Naive thymus-derived CD4-positive, alpha-beta T cell (primary cell): ENCODE data around the gene USP5. TPM values are rescaled to one million over a fixed set of nuclear protein-coding genes. Genes with fewer than 3 reads are reported as not detected.
A peak's percentile ranks its signal among the peaks of the same experiment; 100 is the strongest.

ENCODE experiments used
- ATAC-seq: fragments of 150-1000 bp; cut with Tn5 transposase; 2 replicates; pipeline ENCODE4 v1.10.0; 2021; ENCODE audit warnings: mild to moderate bottlenecking, moderate library complexity
- CTCF ChIA-PET: fragments of 350-600 bp; sonication (Branson Sonifier 250); formaldehyde crosslinking; loops from one replicate; lab custom pipeline; 2021; ENCODE audit warnings: antibody characterized with exemption; lab: Charles Lee
- POLR2A ChIA-PET: fragments of 350-600 bp; sonication (Branson Sonifier 250); formaldehyde crosslinking; loops from one replicate; lab custom pipeline; 2021; ENCODE audit warnings: antibody characterized with exemption, inconsistent platforms; lab: Charles Lee
- DNase-seq, 9 donors: peaks; one replicate each; pipeline versions ENCODE4 v3.0.0 to v3.0.0-alpha.2; 2020 to 2022; ENCODE audit warnings: mixed read lengths in 1 of 9
- H3K27ac ChIP-seq: one replicate; pipeline ENCODE4 v1.7.0; 2013; ENCODE audit warnings: mild to moderate bottlenecking, low read depth, low read length, moderate library complexity
- H3K27me3 ChIP-seq, 2 donors: one replicate each; pipeline ENCODE4 v1.7.0; 2013; ENCODE audit warnings: low read length in 2 of 2, mild to moderate bottlenecking in 2 of 2, moderate library complexity in 2 of 2; ENCODE audit not compliant: control insufficient read depth in 2 of 2, insufficient read depth in 2 of 2
- H3K36me3 ChIP-seq, 3 experiments: 1 replicate in 2 of 3; 2 replicates in 1 of 3; pipeline ENCODE4 v1.7.0; 2013; ENCODE audit warnings: low read length in 3 of 3, mild to moderate bottlenecking in 3 of 3, moderate library complexity in 1 of 3; ENCODE audit not compliant: insufficient read depth in 3 of 3, control insufficient read depth in 2 of 3
- H3K4me1 ChIP-seq, 2 donors: one replicate each; pipeline ENCODE4 v1.7.0; 2013; ENCODE audit warnings: low read length in 2 of 2, mild to moderate bottlenecking in 2 of 2, moderate library complexity in 1 of 2; ENCODE audit not compliant: control insufficient read depth in 2 of 2, insufficient read depth in 2 of 2
- H3K4me3 ChIP-seq: 2 replicates; pipeline ENCODE4 v1.7.0; 2013; ENCODE audit warnings: mild to moderate bottlenecking, low read length
- H3K9me3 ChIP-seq, 3 experiments: 1 replicate in 2 of 3; 2 replicates in 1 of 3; pipeline ENCODE4 v1.7.0; 2013; ENCODE audit warnings: low read length in 3 of 3; ENCODE audit not compliant: control insufficient read depth in 2 of 3
- H3K27ac Mint-ChIP-seq, 9 donors: one replicate each; pipeline ENCODE4 v1.8.0; 2020 to 2022; ENCODE audit warnings: mixed read lengths in 9 of 9, mild to moderate bottlenecking in 8 of 9, moderate library complexity in 5 of 9, inconsistent platforms in 2 of 9
- H3K27me3 Mint-ChIP-seq, 5 donors: one replicate each; pipeline ENCODE4 v1.8.0; 2021 to 2022; ENCODE audit warnings: mixed read lengths in 5 of 5, mild to moderate bottlenecking in 1 of 5
- H3K36me3 Mint-ChIP-seq, 5 donors: one replicate each; pipeline ENCODE4 v1.8.0; 2020 to 2022; ENCODE audit warnings: mixed read lengths in 5 of 5, mild to moderate bottlenecking in 3 of 5, inconsistent platforms in 1 of 5
- H3K4me1 Mint-ChIP-seq, 7 donors: one replicate each; pipeline ENCODE4 v1.8.0; 2020 to 2022; ENCODE audit warnings: mixed read lengths in 7 of 7, mild to moderate bottlenecking in 3 of 7, inconsistent platforms in 1 of 7
- H3K4me3 Mint-ChIP-seq, 10 donors: one replicate each; pipeline ENCODE4 v1.8.0; 2020 to 2022; ENCODE audit warnings: mild to moderate bottlenecking in 10 of 10, mixed read lengths in 10 of 10, moderate library complexity in 6 of 10, inconsistent platforms in 2 of 10
- H3K9me3 Mint-ChIP-seq, 11 donors: one replicate each; pipeline ENCODE4 v1.8.0; 2020 to 2022; ENCODE audit warnings: mixed read lengths in 11 of 11, mild to moderate bottlenecking in 4 of 11, inconsistent platforms in 1 of 11, moderate library complexity in 1 of 11
- intact Hi-C, 2 donors: fragments of 100-400 bp; cut with micrococcal nuclease; formaldehyde crosslinking; loops; one replicate each; pipeline ENCODE4 v1.15.1; 2023
- polyA plus RNA-seq, 2 donors: library from polyadenylated mRNA; unstranded; fragments of 300-500 nt; fragmentation: Illumina TruSeq; gene quantifications; one replicate each; pipeline ENCODE4 v1.2.3, GENCODE V29; 2021
- total RNA-seq, 6 experiments: library from RNA in 5 of 6; stranded (reverse) in 5 of 6; gene quantifications; 1 replicate in 5 of 6; 2 replicates in 1 of 6; pipeline ENCODE4 v1.2.3 and lab custom pipeline; 2021 to 2026

The USP5 gene
- total and polyA plus RNA-seq, 7 experiments from 2014 or later = 51.9 to 134 (median 71.1) TPM

DNA sequence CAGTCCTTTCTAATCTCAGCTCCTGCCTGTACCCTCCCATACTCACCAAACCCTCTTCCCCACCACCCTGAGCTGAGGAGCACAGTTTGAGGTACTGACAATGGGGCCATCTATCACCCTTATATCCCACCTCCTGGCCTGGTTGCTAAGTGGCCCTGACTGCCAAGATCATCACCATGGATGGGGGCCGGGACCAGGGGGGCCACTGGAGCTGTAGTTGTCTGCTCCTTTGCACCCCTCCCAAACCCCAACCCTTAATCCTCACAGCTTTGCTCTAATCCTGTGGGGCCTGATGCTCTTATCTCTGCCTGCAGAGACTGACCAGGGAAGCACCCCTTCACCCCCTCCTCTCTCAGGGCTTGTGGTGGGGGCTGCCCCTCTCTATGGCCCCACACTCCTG is 11.6 kb upstream of the USP5 start:
- no peak for DNase-seq
- ATAC-seq = no peak
- H3K27ac Mint-ChIP-seq = no peak overlapping the region
- H3K36me3 Mint-ChIP-seq = peaks cover 0 to 10% (median 5%) of the 10 kb centered on the region in 5 donors
- no peaks in the 10 kb centered on the region for H3K9me3 ChIP-seq
- H3K27me3 Mint-ChIP-seq = no peaks in the 10 kb centered on the region
- H3K27me3 ChIP-seq = no peaks in the 10 kb centered on the region
- intact Hi-C loops = no loop called here
- peaks cover 0 to 4% of the 10 kb centered on the region in 2 donors for H3K4me1 ChIP-seq
- no peak overlapping the region for H3K4me3 ChIP-seq
- H3K9me3 Mint-ChIP-seq = no peaks in the 10 kb centered on the region
- CTCF ChIA-PET = no interaction called here
- peaks cover 0 to 4% (median 0%) of the 10 kb centered on the region in 7 donors for H3K4me1 Mint-ChIP-seq
- no peak overlapping the region for H3K27ac ChIP-seq
- H3K4me3 Mint-ChIP-seq = no peak overlapping the region
- peaks cover 0 to 6% (median 0%) of the 10 kb centered on the region in 3 experiments for H3K36me3 ChIP-seq
- POLR2A ChIA-PET = interaction anchor here (0.6 to 1.3 kb wide), 3 partner anchors 12 to 243 kb away, joined by 3 read pairs; partner anchors contain the start of genes P3H3 and SPSB2

DNA sequence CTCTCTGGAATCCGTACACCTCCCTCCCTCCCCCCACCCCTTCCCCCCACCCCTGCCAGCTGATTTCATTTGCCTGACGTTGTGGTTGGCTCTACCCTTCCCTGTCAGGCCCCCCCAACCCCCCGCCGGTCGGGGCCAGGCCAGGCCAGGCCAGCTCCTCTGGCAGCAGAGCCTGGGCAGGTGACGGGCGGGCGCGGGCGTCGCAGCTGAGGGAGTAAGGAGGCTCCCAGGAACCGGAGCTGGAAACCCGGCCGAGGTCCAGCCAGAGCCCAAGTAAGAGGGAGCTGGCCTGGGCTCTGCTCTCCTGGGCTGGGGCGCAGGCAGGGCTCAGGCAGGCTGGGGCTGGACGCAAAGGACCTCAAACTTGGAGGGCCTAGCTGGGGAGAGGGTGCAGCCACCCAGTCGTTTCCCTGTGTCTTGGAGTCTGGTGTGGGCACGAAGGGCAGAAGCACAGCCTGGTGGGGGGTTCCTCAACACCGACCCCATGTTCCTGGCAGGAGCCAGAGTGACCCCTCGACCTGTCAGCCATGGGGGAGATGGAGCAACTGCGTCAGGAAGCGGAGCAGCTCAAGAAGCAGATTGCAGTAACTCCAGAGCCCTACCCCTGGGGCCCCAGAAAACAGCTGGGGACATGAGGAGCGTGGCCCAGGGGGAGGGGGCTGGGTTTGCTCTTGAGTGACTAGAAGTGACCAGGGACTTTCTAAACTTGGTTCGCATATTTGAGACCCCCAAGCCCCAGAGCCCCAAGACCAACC is 11.0 kb upstream of the USP5 start, which contains the start of gene GNB3:
Gene GNB3 (plus strand): TSS at position 165 of the 755 bp plus-strand sequence. CDS start 363 bp downstream, at position 528.
- H3K36me3 ChIP-seq = peaks cover 0 to 6% (median 0%) of the 10 kb centered on the region in 3 experiments
- Mint-ChIP-seq H3K27me3 (no peaks in the 10 kb centered on the region), H3K36me3 (peaks cover 0 to 10% (median 5%) of the 10 kb centered on the region in 5 donors), H3K4me1 (peaks cover 0 to 3% (median 0%) of the 10 kb centered on the region in 7 donors), H3K27ac (no peak within 1 kb of the TSS), H3K9me3 (no peaks in the 10 kb centered on the region), H3K4me3 (no peak within 1 kb of the TSS)
- DNase-seq (no peak), ATAC-seq (no peak)
- H3K27ac ChIP-seq = no peak within 1 kb of the TSS
- ChIA-PET POLR2A (interaction anchor here (0.5 to 1.6 kb wide), 6 partner anchors 10 to 244 kb away, joined by 3 to 5 read pairs (median 3); partner anchors contain the start of genes CDCA3, MLF2 and SPSB2), CTCF (no interaction called here)
- H3K4me3 ChIP-seq = no peak within 1 kb of the TSS
- peaks cover 0 to 2% of the 10 kb centered on the region in 2 donors for H3K4me1 ChIP-seq
- H3K27me3 ChIP-seq = no peaks in the 10 kb centered on the region
- H3K9me3 ChIP-seq = no peaks in the 10 kb centered on the region
- intact Hi-C loops = no loop called here

DNA sequence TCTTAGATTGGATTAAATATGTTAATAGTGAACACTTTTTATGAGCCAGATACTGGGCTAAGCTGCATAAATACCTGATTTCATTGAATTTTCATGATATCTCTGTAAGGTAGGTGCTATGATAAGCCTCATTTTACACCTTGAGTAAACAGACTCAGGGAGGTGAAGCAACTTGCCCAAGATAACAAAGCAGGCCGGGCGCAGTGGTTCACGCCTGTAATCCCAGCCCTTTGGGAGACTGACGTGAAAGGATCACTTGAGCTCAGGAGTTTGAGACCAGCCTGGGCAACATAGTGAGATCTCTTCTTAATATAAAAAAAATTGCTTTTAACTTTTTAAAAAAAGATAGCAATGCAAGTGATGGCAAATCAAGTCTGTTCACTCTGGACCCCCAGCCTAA is 9.9 kb upstream of the USP5 start:
- Histone ChIP-seq H3K9me3 (no peaks in the 10 kb centered on the region), H3K27me3 (no peaks in the 10 kb centered on the region), H3K36me3 (peaks cover 0 to 6% (median 4%) of the 10 kb centered on the region in 3 experiments), H3K4me1 (no peaks in the 10 kb centered on the region), H3K4me3 (no peak overlapping the region), H3K27ac (no peak overlapping the region)
- DNase-seq (no peak), ATAC-seq (no peak)
- H3K4me1 Mint-ChIP-seq = peaks cover 0 to 3% (median 0%) of the 10 kb centered on the region in 7 donors
- H3K9me3 Mint-ChIP-seq = no peaks in the 10 kb centered on the region
- H3K27ac Mint-ChIP-seq = peak overlapping the region in 1 of 9 donors; percentile 9
- POLR2A ChIA-PET = interaction anchor here (0.7 to 1.6 kb wide), 6 partner anchors 9 to 89 kb away, joined by 3 to 5 read pairs (median 4); partner anchors contain the start of genes CDCA3, MLF2 and TPI1
- no peaks in the 10 kb centered on the region for H3K27me3 Mint-ChIP-seq
- intact Hi-C loops = no loop called here
- CTCF ChIA-PET = no interaction called here
- no peak overlapping the region for H3K4me3 Mint-ChIP-seq
- peaks cover 0 to 10% (median 5%) of the 10 kb centered on the region in 5 donors for H3K36me3 Mint-ChIP-seq

DNA sequence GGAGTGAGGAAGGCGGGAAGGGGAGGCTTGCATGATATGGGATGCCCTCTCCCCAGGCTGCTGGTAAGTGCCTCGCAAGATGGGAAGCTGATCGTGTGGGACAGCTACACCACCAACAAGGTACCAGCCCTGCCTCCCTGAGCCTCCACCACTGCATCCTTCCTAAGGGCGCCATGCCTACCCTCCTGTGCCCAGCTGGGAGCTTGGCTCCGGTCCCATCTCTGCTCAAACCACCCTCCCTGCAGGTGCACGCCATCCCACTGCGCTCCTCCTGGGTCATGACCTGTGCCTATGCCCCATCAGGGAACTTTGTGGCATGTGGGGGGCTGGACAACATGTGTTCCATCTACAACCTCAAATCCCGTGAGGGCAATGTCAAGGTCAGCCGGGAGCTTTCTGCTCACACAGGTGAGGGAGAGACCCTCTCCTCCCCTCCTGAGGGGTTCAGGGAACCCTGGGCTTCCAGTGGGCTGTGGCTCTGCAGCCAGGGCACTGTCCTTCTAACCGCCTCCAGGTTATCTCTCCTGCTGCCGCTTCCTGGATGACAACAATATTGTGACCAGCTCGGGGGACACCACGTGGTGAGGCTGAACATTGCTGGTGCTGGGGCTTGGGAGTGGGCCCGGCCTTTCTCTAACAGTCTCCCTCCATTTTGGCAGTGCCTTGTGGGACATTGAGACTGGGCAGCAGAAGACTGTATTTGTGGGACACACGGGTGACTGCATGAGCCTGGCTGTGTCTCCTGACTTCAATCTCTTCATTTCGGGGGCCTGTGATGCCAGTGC is 8.6 kb upstream of the USP5 start:
- H3K27ac Mint-ChIP-seq = no peak overlapping the region
- no peaks in the 10 kb centered on the region for H3K27me3 Mint-ChIP-seq
- Histone ChIP-seq H3K4me3 (no peak overlapping the region), H3K36me3 (peaks cover 0 to 6% (median 4%) of the 10 kb centered on the region in 3 experiments), H3K27ac (no peak overlapping the region), H3K4me1 (no peaks in the 10 kb centered on the region), H3K27me3 (no peaks in the 10 kb centered on the region), H3K9me3 (no peaks in the 10 kb centered on the region)
- H3K4me3 Mint-ChIP-seq = no peak overlapping the region
- ChIA-PET CTCF (interaction anchor here (1.0 to 1.7 kb wide), 2 partner anchors 9 to 22 kb away, joined by 3 to 8 read pairs; no protein-coding TSS in a partner anchor), POLR2A (interaction anchor here (0.6 to 1.6 kb wide), 2 partner anchors 8 to 91 kb away, joined by 3 to 4 read pairs; partner anchors contain the start of gene CDCA3)
- intact Hi-C loops = no loop called here
- DNase-seq (no peak), ATAC-seq (no peak)
- peaks cover 0 to 11% (median 10%) of the 10 kb centered on the region in 5 donors for H3K36me3 Mint-ChIP-seq
- peaks cover 0 to 3% (median 0%) of the 10 kb centered on the region in 7 donors for H3K4me1 Mint-ChIP-seq
- no peaks in the 10 kb centered on the region for H3K9me3 Mint-ChIP-seq

DNA sequence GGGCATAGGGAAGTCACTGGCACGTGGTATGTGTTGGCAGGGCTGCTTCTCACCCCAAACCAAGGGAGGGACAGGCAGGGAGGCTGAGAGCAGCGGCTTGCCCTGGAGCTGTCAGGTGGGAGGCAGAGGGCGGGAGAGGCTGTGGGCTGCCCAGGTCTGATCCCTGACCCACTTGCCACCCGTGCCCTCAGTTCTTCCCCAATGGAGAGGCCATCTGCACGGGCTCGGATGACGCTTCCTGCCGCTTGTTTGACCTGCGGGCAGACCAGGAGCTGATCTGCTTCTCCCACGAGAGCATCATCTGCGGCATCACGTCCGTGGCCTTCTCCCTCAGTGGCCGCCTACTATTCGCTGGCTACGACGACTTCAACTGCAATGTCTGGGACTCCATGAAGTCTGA is 6.6 kb upstream of the USP5 start:
- Histone ChIP-seq H3K36me3 (peaks cover 0 to 6% (median 4%) of the 10 kb centered on the region in 3 experiments), H3K9me3 (no peaks in the 10 kb centered on the region), H3K27ac (no peak overlapping the region), H3K27me3 (no peaks in the 10 kb centered on the region), H3K4me1 (no peaks in the 10 kb centered on the region), H3K4me3 (no peak overlapping the region)
- POLR2A ChIA-PET = interaction anchor here (0.7 to 1.2 kb wide), 2 partner anchors 29 to 93 kb away, joined by 3 read pairs; no protein-coding TSS in a partner anchor
- ATAC-seq (no peak), DNase-seq (no peak)
- intact Hi-C loops = no loop called here
- Mint-ChIP-seq H3K27ac (no peak overlapping the region), H3K4me1 (peaks cover 0 to 18% (median 0%) of the 10 kb centered on the region in 7 donors), H3K9me3 (no peaks in the 10 kb centered on the region), H3K27me3 (no peaks in the 10 kb centered on the region), H3K36me3 (peaks cover 0 to 21% (median 10%) of the 10 kb centered on the region in 5 donors), H3K4me3 (no peak overlapping the region)
- CTCF ChIA-PET = no interaction called here

DNA sequence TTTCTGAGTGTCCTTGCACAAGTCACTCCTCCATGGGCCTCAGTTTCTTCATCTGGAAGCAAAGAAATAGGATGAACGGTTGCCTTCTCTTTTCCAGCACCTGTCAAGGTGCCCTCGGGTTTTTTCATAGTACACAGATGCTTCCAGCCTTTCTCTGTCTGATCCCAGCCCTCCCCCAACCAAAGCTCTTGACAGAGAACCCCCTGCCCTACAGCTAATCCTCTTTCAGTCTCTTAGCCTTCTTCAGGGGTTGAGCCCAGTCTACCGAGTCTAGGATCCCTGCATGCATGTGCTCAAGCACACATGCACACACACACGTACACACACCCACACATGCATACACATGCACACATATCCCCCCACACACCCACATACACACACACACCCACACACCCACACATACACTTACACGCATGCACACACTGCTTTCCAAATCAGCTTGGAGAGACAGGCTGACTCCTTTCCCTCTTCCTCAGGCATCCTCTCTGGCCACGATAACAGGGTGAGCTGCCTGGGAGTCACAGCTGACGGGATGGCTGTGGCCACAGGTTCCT is 5.6 kb upstream of the USP5 start:
- no peaks in the 10 kb centered on the region for H3K27me3 ChIP-seq
- no peaks in the 10 kb centered on the region for H3K9me3 ChIP-seq
- no peak overlapping the region for H3K4me3 Mint-ChIP-seq
- H3K36me3 ChIP-seq = peaks cover 0 to 6% (median 4%) of the 10 kb centered on the region in 3 experiments
- intact Hi-C loops = no loop called here
- ATAC-seq (no peak), DNase-seq (no peak)
- H3K27me3 Mint-ChIP-seq = no peaks in the 10 kb centered on the region
- no peak overlapping the region for H3K27ac ChIP-seq
- H3K36me3 Mint-ChIP-seq = peaks cover 0 to 22% (median 10%) of the 10 kb centered on the region in 5 donors
- H3K27ac Mint-ChIP-seq = no peak overlapping the region
- no peak overlapping the region for H3K4me3 ChIP-seq
- ChIA-PET POLR2A (interaction anchor here (0.9 kb wide), 1 partner anchor 18 kb away, joined by 5 read pairs; the partner anchor contains the start of gene P3H3), CTCF (interaction anchor here (2.3 kb wide), 1 partner anchor 26 kb away, joined by 5 read pairs; the partner anchor contains the start of gene SPSB2)
- H3K9me3 Mint-ChIP-seq = no peaks in the 10 kb centered on the region
- H3K4me1 ChIP-seq = peaks cover 0 to 5% of the 10 kb centered on the region in 2 donors
- peaks cover 0 to 24% (median 5%) of the 10 kb centered on the region in 7 donors for H3K4me1 Mint-ChIP-seq
